ENCODE measurements around the gene HHATL.
"Not testable (repeated sequence)": the region's sequence is repeated elsewhere in the genome, so short reads cannot be mapped to it uniquely, and the experiment has no call there.

The HHATL gene

DNA sequence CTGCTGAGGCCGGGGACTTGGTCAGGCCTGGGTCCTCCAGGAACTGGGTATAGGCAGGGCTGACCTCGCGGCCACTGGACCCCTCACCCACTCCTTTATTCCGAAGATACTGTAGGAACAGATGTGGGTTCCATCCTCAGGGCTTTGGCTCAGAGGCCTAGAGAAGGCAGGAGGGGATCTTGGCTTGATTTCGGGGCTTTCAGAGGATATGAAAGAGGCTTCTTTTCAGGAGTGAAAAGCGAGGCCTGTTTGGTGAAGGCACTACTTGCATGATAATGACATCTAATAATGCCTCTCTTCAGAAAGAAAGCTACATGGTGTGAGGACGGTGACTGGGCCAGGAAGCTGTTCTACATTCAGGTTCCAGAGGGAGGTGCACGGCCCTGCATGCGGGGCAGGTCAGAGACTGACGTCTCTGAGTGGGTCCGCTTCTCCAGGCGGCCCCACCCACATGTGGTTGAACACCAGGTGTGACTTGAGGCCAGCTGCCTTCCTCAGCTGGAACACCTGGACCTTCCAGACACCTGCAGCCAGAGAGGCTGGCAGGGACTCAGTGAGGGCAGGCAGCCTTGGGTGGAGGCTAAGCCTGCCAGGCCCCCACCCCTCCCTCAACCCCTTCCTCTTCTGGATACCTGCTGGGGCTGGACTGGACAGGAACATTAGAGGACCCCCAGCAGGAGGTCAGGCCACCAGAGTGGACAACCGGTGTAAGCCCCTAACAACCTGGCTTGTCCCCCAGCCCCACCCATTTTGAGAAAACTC lies 31.1 kb upstream of the HHATL start:
- no peak for DNase-seq

DNA sequence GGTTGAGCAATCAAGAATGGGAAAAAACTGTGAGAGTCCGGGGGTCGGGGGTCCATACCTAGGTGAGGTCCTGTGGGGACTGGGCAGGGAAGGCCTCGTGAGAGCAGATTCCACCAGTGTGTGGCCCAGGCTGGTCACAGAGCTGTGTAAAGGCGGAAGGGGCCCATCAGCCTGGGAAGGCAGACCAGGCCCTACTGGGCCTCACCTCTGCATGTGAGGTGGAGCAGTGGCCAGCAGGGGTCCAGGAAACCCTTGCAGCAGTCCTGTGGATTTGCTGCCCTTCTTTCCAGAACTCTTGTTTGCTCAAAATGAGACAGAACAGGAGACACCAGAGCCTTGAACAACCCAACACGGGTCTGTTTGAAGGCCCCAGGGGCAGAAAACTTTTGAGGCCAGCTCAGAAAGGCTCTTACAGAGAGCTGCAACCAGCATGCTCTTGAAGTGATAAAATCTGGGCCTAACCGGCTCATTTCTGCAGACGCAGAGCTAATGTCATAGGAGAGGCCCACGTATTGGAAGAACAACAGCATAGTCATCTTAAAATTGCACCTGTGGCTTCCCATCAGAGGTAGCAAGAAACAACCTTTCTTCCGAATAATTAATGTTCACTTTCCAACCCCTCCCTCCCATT lies 30.3 kb upstream of the HHATL start:
- no peak for DNase-seq

DNA sequence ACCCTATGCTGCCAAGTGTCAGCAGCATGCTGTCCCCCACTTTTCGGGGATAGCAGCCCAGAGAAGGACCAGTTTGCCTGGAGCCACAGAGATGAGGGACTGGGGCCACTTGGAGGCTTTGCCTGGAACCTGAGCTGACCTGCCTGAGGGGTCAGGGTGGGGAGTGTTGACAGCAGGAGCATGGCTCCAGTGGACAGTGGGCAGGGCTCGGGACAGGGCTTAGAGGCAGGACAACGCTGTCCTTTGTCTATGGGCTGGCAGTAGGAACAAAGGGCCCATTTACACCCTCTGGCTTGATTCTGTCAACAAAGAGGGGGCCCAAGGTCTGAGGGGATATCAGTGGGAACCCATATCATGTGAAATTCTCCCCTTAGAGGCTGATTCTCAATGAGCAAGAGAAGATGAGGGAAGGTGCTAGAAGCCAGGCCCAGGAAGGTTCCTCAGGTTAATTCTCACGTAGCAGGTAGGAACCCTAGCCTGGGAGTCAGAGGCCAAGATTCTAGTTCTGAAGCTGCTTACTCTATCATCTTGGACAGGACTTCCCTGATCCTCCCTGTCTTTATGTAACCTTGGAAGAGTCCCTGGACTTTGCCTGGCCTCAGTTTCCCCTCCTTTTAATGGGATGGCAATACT lies 29.7 kb upstream of the HHATL start:
- DNase-seq = no peak

DNA sequence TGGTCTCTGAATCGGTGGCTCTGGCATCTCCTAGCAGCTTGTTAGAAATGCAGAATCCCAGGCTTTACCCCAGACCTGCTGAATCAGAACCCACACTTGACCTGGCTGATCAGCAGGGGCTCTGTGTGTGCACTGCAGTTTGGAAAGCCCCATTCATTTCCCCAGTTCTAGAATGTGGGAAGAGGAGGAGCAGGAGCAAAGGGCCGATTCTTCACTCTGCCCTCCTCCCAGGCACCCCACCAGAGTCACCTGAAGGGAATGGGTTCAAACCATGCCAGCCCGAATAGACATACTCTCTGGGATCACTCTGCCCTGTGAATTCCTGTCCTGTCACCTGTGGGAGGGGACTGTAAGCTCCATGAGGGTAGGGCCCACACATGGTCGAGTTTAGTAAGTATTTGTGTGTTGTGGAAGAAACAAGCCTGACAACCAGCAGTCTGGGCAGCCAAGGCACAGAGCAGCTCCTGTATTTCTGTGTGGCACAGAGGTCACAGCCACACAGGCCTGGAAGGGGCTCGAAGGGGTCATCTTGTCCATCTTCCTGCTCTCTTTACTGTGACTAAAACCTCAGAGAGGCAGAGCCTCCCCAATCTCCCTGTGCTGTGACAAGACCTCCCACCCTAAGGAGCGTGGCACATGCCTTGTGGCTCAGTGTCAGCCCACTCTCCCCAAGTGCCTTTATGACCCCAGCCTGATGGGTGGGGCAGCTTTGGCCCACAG lies 29.0 kb upstream of the HHATL start:
- no peak for DNase-seq

DNA sequence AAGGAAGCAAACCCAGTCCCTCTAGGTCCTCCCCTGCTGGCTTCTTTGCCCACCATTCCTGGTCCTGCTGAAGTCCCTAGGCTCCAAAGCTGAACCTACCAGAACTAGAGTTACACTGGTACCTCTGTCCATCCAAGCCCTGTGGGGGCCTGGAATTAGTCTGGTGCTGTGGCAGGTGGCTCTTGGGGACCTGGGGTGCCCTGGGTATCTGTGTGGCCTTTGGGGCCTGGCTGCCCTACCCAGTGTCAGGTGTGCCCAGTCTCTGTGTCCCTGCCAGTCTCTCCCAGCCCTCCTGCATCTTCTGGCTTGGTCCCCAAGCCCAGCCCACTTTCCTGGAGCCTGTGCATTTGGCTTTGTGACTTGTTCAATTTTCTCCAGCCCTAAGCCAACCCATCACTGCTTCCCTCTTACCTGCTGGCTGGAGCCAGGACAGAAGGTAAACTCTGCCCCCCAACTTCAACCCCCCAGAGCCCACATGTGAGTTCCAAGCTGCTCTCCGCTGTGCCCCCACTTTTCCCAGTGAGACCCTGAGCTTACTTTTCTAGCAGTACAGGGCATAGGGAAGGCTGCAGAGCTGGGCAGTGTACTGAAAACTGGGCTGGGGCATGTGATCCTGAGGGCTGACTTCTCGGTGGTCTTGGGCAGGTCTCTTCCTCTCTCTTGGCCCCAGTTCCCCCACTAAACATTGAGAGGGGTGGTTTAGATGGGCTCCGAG lies 28.3 kb upstream of the HHATL start:
- DNase-seq = no peak

DNA sequence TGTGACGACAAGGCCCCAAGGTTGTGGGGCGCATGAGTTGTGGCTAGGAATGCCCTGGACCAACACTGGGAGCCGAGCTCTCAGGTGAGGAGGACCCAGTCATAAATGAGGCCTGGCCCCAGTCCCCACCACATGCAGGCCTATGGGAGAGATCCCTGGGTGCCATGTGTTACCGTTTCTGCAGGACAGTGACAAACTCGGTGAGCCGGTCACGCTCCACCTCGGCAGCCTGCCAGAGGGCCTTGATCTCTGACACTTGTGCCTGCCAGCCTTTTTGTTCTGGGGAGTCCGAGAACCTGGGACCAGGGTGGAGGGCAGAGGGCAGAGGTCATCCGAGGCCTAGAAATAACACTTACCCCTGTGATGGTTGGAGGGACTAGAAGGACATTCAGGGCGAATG lies 27.7 kb upstream of the HHATL start:
- no peak for DNase-seq

DNA sequence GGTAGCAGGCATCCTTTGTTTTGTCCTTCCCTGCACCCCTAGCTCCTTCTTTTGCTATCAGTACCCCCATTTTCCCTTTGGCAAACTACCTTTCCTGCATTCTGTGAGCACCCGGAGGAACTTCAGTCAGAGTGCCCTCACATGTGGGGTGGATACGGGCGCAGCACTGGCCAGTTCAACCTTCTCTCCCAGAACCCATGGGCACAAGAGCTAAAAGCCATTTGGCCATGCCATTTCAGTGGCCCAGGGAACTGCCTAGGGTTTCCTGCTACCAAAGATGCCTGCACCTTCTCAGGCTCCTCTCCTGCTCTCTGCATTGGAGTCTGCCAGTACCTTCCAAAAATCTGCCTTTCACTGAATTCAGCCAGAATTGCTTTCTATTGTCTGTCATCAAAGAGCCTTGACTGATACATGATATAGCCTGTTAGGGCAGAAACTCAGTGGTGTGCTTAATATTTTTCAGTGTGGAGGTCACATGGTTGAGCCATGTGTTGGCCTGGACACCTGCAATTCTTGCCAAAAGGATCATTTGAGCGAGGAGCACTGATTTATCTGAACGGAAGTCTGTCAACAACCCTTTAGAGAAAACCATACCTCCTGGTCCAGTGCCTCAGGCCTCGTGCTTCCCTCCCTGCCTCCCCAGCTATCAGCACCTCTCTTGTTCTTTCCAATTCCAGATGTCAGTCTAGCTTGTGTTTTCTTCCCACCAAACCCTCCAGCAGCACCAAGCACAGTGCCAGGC lies 27.0 kb upstream of the HHATL start:
- DNase-seq = no peak

DNA sequence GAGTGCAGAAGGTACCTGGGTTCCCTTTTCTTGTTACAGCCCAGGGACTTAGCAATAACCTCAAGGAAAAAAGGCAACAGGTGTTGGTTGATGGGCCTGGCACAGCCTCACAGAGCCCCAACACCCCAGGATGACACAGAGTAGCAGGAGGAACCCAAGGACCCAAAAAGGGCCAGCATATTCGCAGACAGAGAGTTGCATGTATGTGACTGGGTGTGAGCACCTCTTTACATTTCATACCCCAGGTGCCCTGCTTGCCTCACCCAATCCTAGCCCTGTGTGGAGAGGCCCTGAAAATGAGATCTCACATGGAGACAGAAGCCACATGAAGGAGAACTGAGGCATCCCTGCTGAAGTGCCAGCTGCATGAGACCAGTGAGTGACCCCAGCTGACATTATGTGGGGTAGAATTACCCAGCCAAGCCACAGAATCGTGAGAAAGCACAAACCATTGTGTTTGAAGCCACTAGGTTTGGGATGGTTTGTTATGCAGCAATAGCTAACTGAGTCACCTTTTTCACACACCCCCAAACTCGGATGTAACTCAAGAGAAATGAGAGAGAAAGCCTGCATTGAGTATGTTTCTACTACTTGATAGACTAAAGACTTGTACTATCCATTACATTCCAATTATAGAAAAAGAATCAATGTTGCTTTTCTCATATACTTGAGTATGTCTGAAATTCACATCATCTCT lies 26.2 kb upstream of the HHATL start:
- no peak for DNase-seq

DNA sequence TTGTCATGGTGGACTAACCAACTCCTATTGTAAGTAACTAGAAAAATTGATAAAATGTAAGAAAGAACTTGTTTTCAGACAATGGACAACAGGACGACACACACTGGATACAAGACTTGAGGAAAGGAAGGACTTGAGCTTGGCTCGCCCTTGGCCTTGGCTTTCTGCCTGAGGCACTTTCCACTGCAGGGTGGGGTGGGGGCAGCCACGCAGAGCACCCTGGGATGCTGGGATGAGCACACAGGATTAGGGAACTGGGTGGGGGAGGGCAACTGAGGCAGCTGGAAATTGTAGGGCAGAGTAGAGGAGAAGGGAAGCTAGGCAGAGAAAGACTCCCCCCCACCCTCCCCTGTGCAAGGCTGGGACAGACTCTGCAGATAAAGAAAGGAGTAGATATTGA lies 25.5 kb upstream of the HHATL start:
- no peak for DNase-seq

DNA sequence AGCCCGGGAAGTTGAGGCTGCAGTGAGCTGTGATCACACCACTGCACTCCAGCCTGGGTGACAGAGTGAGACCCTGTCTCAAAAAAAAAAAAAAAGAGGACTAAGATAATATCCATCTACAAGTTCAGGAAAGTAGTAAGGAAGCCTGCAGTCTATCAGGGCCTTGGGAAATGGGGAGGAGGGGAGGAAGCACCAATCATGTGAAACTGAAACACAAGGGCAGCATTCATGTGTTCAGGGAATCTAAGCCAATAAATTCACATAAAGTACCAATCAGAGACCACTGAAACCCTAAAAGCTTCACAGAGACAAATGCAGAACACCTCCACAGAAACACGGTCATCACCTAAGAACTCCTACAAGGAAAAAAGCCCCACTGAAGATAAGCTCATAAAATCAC lies 22.9 kb upstream of the HHATL start:
- DNase-seq = no peak

DNA sequence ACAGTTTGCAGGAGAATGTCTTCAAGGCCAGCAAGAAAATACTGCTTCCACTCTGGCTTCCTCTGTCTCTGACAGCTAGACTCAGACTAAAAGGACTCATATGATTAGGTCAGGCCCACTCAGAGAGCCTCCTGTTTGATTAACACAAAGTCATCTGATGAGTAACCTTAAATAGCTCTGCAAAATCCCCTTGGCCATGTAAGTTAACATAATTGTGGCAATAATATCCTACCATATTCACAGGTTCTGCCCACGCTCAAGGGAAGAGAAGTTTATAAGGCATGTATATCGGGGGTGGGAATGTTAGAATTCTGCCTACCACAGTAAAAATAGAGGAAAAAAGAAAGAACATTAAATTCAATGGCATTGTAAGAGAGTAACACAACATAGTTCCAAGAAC lies 20.6 kb upstream of the HHATL start:
- no peak for DNase-seq

DNA sequence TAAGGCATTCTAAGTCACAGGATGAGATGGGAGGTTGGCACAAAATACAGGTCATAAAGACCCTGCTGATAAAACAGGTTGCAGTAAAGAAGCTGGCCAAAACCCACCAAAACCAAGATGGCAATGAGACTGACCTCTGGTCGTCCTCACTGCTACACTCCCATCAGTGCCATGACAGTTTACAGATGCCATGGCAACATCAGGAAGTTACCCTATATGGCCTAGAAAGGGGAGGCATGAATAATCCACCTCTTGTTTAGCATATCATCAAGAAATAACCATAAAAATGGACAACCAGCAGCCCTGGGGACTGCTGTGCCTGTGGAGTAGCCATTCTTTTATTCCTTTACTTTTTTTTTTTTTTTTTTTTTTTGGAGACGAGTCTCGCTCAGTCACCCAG lies 19.8 kb upstream of the HHATL start:
- DNase-seq = not testable (repeated sequence)

DNA sequence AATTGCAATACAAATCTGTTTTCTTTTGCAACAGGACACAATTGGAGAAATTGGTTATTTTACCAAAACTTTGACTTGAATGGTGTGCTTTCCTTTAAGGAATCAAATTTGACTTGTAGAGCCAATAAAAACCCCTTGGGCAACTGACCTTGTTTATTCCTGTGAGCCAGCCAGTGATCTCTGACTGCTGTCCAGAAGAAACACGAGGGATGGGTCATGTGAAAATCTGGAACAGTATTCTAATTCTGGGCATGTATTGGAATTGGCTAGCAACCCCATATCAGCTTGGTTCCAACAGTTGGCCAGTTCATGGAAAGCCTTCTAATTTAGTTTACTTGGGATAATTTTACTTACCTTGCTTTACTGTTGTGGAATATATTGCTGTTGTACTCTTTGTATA lies 19.1 kb upstream of the HHATL start:
- DNase-seq = no peak

DNA sequence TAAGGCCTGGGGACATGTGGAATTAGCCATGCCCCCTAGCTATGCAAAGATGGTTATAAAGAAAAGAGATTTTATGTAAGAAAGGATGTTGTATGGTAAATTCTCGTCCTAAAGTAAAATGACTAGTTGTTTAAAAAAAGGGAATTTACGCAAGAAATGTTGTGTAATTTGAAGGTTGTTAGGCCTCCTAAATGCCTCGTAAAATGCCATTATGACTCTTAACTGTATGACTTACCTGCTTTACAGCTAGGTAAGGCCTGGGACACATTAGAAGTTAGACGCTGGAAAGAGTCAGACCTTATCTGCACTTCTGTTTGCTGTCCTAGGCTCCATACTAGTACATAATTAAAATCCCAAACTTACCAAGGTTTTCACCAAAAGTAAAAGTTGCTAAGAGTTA lies 17.5 kb upstream of the HHATL start:
- DNase-seq = no peak

DNA sequence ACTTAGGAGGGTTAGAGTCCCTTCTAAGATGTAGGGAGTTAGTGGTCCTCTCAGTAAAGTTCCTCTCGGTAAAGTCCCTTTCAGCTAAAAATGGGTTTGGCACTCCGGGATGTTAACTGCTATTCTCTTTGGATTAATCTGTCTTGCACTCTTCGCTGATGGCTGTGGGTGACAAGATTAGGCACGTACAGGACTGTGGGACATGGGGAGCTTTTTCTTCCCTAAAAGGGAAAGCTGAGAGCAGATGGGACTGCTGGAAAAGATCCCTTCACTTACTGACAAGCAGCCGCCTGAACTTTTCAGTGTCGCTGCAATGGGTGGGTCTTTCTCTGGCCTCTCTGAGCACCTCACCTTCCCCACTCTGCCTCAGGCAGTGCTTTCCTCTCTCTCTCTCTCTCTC lies 16.4 kb upstream of the HHATL start:
- no peak for DNase-seq

DNA sequence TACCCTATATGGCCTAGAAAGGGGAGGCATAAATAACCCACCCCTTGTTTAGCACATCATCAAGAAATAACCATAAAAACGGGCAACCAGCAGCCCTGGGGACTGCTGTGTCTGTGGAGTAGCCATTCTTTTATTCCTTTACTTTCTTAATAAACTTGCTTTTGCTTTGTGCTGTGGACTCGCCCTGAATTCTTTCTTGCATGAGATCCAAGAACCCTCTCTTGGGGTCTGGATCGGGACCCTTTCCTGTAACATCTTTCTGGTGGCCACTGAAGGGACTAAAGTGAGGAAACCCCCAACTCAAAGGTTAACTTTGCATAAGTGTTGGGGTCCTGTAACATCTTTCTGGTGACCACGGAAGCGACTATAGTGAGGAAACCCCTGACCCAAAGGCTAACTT lies 15.7 kb upstream of the HHATL start:
- DNase-seq = no peak

DNA sequence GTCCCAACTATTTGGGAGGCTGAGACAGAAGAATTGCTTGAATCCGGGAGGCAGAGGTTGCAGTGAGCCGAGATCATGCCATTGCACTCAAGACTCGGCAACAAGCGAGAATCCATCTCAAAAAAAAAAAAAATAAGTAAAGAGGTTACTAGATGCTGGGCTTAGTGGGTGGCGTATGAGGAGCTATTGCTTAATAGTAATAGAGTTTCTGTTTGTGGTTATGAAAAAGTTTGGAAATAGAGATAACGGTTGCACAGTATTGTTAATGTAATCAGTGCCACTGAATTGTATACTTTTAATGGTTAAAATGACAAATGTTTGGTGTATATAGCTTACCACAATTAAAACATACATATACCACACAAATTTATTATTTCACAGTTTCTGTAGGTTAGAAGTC lies 14.7 kb upstream of the HHATL start:
- no peak for DNase-seq

DNA sequence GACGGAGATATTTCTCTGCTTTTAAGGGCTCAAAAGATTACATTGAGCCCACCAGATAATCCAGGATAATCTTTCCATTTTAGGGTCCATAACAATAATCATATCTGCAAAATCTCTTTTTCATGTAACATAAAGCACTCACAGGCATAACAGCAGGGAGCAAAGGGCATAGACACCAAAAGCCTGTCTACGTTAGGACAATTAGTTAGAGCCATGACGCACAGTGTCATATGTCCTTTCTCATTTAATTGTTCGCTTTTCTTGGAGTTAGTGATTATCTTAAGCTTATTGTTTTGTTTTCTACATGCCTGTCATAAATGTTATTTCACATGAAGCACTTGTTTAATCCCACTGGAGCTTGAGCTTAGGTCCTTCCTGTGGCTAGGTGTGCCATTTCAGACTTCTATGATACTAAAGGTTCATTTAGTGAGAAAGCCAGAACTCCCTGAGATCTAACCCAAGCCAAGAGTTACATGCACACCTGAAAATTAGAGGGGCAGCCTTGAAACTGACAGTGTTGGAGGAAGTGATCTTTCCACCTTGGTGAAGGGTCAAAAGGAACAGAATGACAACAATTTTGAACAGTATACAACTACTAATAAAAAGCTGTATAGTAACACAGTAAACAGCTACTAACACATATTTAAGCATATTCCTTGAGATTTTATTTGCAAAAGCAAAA lies 11.7 kb upstream of the HHATL start:
- DNase-seq = no peak

DNA sequence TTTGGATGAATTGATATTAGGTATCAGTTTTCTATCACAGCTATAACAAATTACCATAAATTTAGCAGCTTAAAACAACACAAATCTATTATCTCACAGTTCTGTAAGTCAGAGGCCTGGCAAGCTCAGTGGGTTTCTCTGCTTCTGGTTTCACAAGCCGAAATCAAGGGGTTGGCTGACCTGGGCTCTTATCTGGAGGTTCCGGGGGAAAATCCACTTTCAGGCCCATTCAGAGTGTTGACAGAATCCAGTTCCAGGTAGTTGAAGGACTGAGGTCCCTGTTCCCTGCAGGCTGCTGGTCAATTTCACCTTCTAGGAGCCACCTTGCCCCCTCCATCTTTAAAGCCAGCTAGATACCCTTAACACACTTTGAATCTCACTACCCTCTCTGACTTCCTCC lies 11.1 kb upstream of the HHATL start:
- no peak for DNase-seq

DNA sequence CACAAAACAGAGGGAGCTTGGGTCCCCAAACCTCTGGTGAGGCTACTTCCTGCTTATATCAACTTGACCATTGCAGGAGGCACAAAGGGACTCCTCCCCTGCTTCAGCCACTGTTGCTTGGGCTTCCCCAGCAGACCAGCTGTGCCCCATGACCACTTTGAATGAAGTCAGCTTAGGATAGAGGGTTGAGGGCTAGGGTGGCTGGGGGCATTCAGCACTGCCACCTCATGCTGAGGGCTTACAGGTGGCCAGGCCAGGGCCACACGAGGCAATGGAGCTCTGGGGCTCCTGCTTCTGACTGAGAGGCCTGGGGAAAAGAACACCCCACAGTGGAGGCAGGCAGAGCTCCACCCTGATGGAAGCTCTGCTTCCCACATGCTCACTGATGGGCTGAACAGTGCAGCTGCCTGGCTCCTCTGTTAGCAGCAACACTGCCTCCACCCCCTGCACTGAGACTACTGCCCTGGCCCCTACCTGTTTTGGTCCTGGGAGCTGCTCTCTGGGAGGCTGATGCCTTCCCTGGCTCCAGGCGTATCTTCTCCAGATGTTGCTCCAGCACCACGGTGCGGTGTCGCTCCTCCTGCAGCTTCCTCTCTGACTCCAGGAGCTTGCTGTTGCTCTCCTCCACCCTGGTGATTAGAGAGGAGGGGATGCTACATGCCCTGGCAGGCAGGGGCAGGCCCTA lies 10.2 kb upstream of the HHATL start:
- no peak for DNase-seq

DNA sequence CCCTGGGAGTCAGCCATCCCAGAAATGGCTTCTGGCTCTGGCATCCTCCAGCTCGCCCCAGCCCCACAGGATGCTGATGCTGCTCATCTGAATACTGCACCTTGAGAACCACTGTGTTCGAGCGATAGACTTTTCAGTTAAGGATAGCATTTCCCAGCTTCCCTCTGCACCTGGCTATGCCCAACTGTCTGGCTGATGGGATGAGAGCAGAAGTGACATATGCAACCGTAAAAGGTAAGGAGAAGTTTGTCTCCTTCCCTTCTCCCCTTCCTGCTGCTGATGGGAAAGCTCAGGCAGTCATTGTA lies 9.7 kb upstream of the HHATL start:
- no peak for DNase-seq
